Measurements from ENCODE around the gene RGS3. TPM values are rescaled to one million over a fixed set of nuclear protein-coding genes. Genes with fewer than 3 reads are reported as not detected.

Gene RGS3
- total and polyA plus RNA-seq, 2 of the 13 experiments (the other 11 are each of a cell fraction or from before 2014, with no cell fraction given), result 17.1 to 28.8 TPM

DNA sequence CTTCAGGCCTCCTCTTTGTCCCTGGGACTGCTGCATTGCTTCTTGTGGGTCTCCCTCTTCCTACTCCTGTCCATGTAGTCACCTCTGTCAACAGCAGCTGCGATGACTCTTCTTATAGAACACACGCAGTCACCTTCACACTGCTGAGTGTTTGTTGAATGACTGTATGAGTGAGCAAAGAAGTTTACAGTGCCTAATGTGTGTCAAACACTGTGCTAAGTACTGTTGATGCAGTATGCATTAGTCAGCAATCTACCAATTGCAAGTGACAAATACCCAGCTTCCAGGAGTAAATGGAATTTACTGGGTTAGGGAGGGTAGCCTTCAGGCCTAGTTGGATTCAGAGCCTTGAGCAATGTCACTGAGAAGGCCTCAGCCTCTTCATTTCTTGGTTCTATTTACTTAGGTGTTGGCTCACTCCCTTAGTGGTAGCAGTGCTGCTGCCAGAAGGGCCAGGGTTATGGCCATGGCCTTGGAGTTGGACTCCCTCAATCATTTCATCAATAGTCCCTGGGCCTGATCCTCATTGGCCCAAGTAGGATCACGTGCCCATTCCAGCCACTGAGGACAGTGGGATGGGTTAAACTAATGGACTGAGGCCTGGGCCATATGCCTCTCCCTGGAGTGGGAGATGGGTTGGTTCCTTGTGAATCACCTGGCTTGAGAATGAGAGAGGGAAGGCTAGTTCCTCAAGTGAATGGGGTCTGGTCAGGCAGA lies 93.5 kb downstream of the RGS3 start:
- ChIA-PET CTCF (ENCODE audit: low intra/inter-chr PET ratio, low total read pairs) (no interaction called here), POLR2A (interaction anchor here (2.9 kb wide), 1 partner anchor 8 kb away, joined by 13 read pairs; no protein-coding TSS in a partner anchor)
- FAIRE-seq, result no peak
- in situ Hi-C loops (cut with HindIII; ENCODE audit: extremely low pct_ligation_motif_present, low pct_unique_long_range_greater_than_20kb) (no loop called here), intact Hi-C loops (cut with micrococcal nuclease; ENCODE audit: unreplicated experiment) (no loop called here)
- 87% methylated on average over 2 of the region's 3 CpGs for WGBS (ENCODE audit: low lambda C conversion rate)
- DNase-seq (ENCODE audit: low spot score), result no peak
- ATAC-seq, result no peak
- Histone ChIP-seq H4K20me1 (ENCODE audit: insufficient read depth, low read length) (no peaks in the 10 kb centered on the region), H3K79me2 (ENCODE audit: insufficient read depth, low read length) (no peaks in the 10 kb centered on the region), H3K4me1 (ENCODE audit: insufficient read depth, low read length) (peaks cover 22% of the 10 kb centered on the region), H3K27me3 (ENCODE audit: control insufficient read depth in 1 of 2, insufficient read depth in 2 of 2, low read length in 2 of 2) (no peaks in the 10 kb centered on the region), H2AFZ (ENCODE audit: low read length) (no peak overlapping the region), H3K4me2 (ENCODE audit: low read depth, low read length) (no peak overlapping the region), H3K27ac (ENCODE audit: extremely low read length, insufficient read depth, low read length) (no peak overlapping the region), H3K9ac (ENCODE audit: insufficient read depth, low read depth, low read length) (no peak overlapping the region), H3K36me3 (replicated peaks in 1 of 2; ENCODE audit: control insufficient read depth in 1 of 2, insufficient read depth in 2 of 2, low read length in 2 of 2) (no peaks in the 10 kb centered on the region), H3K9me3 (ENCODE audit: low read length) (no peaks in the 10 kb centered on the region), H3K4me3 (replicated peaks in 1 of 3; ENCODE audit: insufficient read depth in 1 of 3, low read depth in 2 of 3, low read length in 3 of 3) (no peak overlapping the region)
- no TSS peak for BruUV-seq (replicated peaks)
- no peak for TF ChIP-seq PAWR (CRISPR knock-in tag; IDR thresholded peaks at IDR 0.05; ENCODE audit: borderline replicate concordance)
- TF ChIP-seq, protein P1, sequence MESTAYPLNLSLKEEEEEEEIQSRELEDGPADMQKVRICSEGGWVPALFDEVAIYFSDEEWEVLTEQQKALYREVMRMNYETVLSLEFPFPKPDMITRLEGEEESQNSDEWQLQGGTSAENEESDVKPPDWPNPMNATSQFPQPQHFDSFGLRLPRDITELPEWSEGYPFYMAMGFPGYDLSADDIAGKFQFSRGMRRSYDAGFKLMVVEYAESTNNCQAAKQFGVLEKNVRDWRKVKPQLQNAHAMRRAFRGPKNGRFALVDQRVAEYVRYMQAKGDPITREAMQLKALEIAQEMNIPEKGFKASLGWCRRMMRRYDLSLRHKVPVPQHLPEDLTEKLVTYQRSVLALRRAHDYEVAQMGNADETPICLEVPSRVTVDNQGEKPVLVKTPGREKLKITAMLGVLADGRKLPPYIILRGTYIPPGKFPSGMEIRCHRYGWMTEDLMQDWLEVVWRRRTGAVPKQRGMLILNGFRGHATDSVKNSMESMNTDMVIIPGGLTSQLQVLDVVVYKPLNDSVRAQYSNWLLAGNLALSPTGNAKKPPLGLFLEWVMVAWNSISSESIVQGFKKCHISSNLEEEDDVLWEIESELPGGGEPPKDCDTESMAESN (CRISPR knock-in tag; conservative IDR thresholded peaks at IDR 0.05), result no peak
- TF ChIP-seq MAFK (conservative IDR thresholded peaks at IDR 0.05 in 1 of 2, IDR thresholded peaks at IDR 0.05 in 1 of 2; ENCODE audit: low read length in 2 of 2), result peak; percentile 13 to 52; a peak in 1 of 4 replicates
- TF ChIP-seq, protein P2, sequence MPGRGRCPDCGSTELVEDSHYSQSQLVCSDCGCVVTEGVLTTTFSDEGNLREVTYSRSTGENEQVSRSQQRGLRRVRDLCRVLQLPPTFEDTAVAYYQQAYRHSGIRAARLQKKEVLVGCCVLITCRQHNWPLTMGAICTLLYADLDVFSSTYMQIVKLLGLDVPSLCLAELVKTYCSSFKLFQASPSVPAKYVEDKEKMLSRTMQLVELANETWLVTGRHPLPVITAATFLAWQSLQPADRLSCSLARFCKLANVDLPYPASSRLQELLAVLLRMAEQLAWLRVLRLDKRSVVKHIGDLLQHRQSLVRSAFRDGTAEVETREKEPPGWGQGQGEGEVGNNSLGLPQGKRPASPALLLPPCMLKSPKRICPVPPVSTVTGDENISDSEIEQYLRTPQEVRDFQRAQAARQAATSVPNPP (CRISPR knock-in tag; IDR thresholded peaks at IDR 0.05), result no peak
- TF ChIP-seq ZNF75D (CRISPR knock-in tag; IDR thresholded peaks at IDR 0.05; ENCODE audit: borderline replicate concordance), result no peak
- TF ChIP-seq MAFF (IDR thresholded peaks at IDR 0.05; ENCODE audit: low read depth, low read length), result peak; percentile 51; the same call in 1 of the 2 replicates
- TF ChIP-seq, protein P3, sequence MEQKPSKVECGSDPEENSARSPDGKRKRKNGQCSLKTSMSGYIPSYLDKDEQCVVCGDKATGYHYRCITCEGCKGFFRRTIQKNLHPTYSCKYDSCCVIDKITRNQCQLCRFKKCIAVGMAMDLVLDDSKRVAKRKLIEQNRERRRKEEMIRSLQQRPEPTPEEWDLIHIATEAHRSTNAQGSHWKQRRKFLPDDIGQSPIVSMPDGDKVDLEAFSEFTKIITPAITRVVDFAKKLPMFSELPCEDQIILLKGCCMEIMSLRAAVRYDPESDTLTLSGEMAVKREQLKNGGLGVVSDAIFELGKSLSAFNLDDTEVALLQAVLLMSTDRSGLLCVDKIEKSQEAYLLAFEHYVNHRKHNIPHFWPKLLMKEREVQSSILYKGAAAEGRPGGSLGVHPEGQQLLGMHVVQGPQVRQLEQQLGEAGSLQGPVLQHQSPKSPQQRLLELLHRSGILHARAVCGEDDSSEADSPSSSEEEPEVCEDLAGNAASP (CRISPR knock-in tag; IDR thresholded peaks at IDR 0.05; ENCODE audit: borderline replicate concordance), result no peak
- TF ChIP-seq ZNF3 (CRISPR knock-in tag; IDR thresholded peaks at IDR 0.05), result peak; percentile 88; the same call in 1 of the 2 replicates
- TF ChIP-seq, protein P4, sequence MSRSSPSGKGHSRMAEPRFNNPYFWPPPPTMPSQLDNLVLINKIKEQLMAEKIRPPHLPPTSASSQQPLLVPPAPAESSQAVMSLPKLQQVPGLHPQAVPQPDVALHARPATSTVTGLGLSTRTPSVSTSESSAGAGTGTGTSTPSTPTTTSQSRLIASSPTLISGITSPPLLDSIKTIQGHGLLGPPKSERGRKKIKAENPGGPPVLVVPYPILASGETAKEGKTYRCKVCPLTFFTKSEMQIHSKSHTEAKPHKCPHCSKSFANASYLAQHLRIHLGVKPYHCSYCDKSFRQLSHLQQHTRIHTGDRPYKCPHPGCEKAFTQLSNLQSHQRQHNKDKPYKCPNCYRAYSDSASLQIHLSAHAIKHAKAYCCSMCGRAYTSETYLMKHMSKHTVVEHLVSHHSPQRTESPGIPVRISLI (CRISPR knock-in tag; IDR thresholded peaks at IDR 0.05; ENCODE audit: borderline replicate concordance), result no peak
- no peak for TF ChIP-seq ZNF589 (CRISPR knock-in tag; conservative IDR thresholded peaks at IDR 0.05)
